Measurements from ENCODE around the gene SAMSN1.

- no peak for TF ChIP-seq CTCF (IDR thresholded peaks at IDR 0.05)
- TF ChIP-seq POLR2A (IDR thresholded peaks at IDR 0.05), result no peak
Measured at GRCh38 chr21:14573244-14573643, 27.1 kb upstream of the SAMSN1 start.

Data from body of pancreas (tissue), 4 donors.